Measurements from ENCODE around the gene NUB1.
"Not testable (repeated sequence)": the region's sequence is repeated elsewhere in the genome, so short reads cannot be mapped to it uniquely, and the experiment has no call there.

The NUB1 gene

DNA sequence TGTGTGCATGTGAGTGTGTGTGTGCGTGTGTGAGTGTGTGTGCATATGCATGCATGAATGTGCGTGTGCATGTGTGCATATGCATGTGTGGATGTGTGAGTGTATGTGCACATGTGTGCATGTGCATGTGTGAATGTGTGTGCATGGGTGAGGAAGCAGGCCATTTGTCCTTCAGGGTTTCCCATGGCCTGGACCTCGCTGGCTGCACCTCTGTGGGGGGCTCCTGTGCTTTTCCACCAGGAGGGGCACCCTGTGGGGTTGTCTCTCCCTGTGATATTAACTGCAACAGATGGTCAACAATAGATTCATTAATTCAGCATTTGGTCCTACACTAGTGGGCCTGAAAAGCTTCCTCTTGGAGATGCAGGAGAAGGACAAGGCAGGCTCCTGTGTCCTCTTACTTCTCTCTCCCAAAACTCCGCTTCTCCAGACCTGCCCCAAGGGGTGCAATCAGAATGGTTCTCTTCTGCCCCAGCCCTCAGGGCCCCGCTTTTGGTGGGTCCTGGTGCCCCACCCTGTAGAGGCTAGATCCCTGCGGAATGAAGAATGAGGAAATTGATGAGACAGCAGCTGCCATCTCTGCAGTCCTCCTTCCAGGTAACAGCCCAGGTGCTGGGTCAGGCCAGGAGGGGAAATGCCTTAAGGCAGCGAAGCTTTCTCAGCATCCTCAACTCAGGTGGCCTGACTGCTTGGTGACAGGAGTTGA lies 41.5 kb upstream of the NUB1 start:
- TF ChIP-seq, protein P1, sequence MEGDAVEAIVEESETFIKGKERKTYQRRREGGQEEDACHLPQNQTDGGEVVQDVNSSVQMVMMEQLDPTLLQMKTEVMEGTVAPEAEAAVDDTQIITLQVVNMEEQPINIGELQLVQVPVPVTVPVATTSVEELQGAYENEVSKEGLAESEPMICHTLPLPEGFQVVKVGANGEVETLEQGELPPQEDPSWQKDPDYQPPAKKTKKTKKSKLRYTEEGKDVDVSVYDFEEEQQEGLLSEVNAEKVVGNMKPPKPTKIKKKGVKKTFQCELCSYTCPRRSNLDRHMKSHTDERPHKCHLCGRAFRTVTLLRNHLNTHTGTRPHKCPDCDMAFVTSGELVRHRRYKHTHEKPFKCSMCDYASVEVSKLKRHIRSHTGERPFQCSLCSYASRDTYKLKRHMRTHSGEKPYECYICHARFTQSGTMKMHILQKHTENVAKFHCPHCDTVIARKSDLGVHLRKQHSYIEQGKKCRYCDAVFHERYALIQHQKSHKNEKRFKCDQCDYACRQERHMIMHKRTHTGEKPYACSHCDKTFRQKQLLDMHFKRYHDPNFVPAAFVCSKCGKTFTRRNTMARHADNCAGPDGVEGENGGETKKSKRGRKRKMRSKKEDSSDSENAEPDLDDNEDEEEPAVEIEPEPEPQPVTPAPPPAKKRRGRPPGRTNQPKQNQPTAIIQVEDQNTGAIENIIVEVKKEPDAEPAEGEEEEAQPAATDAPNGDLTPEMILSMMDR (conservative IDR thresholded peaks at IDR 0.05; ENCODE audit: control insufficient read depth, insufficient read depth, low read depth, low read length): no peak
- H3K4me3 ChIP-seq (ENCODE audit: control insufficient read depth, low read depth, low read length): no peak overlapping the region
- DNase-seq (ENCODE audit: low read depth): no peak

GRCh38 chr7:151301471-151302462 lies 39.8 kb upstream of the NUB1 start:
- TF ChIP-seq, protein P1 (conservative IDR thresholded peaks at IDR 0.05; ENCODE audit: control insufficient read depth, insufficient read depth, low read depth, low read length): no peak
- no peak overlapping the region for H3K4me3 ChIP-seq (ENCODE audit: control insufficient read depth, low read depth, low read length)
- DNase-seq (ENCODE audit: low read depth): no peak

DNA sequence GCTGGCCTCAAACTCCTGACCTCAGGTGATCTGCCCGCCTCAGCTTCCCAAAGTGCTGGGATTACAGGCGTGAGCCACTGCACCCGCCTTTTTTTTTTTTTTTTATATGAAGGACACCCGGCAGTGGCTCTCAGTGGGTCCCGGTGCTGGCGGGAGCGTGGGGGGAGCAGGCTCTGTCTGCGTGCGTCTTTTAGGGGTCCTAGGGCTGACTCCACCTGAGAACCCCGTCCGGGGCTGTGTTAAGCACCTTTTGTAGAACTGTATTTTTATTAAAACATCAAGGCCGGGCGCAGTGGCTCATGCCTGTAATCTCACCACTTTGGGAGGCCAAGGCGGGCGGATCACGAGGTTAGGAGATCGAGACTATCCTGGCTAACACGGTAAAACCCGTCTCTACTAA lies 37.4 kb upstream of the NUB1 start:
- DNase-seq (ENCODE audit: low read depth); H3K4me3 ChIP-seq (ENCODE audit: control insufficient read depth, low read depth, low read length): not testable (repeated sequence)

DNA sequence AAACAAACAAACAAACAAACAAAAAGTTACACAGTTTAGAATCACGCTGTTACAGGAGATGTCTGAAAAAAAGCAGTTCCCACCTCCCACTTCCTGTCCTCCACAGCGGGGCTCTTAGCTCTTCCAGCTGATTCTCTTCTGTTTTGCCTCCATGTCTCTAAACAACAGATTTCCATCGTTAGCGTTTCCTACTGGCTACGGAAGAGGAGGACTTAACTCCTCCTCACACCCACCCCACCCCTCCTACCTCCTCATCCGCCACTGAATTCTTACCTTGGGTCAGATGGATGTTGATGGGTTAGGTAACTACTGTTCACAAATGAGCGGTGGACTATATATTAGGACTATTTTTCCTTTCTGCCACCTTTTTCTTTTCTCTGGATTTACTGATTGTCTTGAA lies 36.8 kb upstream of the NUB1 start:
- no peak for DNase-seq (ENCODE audit: low read depth)
- no peak overlapping the region for H3K4me3 ChIP-seq (ENCODE audit: control insufficient read depth, low read depth, low read length)
- TF ChIP-seq, protein P1 (conservative IDR thresholded peaks at IDR 0.05; ENCODE audit: control insufficient read depth, insufficient read depth, low read depth, low read length): no peak

DNA sequence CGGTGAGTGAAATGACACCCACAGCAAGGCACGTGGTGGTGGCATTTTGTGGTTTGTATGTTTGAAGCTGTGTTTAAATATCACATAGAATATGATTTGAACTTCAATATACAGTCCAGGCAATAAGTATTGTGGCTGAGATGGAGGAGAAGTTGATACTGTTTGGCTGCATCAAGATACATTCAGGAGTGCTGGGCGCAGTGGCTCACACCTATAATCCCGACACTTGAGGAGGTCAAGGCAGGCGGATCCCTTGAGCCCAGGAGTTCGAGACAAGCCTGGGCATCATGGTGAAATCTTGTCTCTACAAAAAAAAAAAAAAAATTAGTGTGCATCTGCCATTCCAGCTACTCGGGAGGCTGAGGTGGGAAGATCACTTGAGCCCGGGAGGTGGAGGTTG lies 35.2 kb upstream of the NUB1 start:
- H3K4me3 ChIP-seq (ENCODE audit: control insufficient read depth, low read depth, low read length): no peak overlapping the region
- no peak for DNase-seq (ENCODE audit: low read depth)
- TF ChIP-seq, protein P1 (conservative IDR thresholded peaks at IDR 0.05; ENCODE audit: control insufficient read depth, insufficient read depth, low read depth, low read length): no peak

GRCh38 chr7:151306860-151307259 lies 34.8 kb upstream of the NUB1 start:
- TF ChIP-seq, protein P1 (conservative IDR thresholded peaks at IDR 0.05; ENCODE audit: control insufficient read depth, insufficient read depth, low read depth, low read length): no peak
- no peak for DNase-seq (ENCODE audit: low read depth)
- H3K4me3 ChIP-seq (ENCODE audit: control insufficient read depth, low read depth, low read length): no peak overlapping the region

DNA sequence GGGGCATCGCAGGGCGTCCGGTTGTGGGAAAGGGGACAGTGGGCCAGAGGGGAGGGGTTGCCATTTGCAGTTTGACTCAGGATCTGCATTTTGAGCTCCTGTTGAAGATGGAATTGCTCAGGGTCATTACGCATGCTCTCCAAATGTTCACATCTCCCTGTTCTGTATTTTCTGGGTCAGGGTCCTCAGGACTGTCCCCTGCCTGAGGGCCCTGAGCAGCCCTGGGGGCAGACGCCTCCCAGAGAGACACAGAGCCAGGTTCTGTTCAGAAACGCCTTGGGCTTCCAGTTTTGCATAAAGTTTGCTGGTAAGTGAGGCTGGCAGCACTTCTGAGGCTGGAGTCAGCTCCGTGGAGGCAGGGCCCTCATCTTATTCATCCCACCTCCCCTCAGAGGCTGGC lies 34.1 kb upstream of the NUB1 start:
- DNase-seq (ENCODE audit: low read depth): no peak
- TF ChIP-seq, protein P1 (conservative IDR thresholded peaks at IDR 0.05; ENCODE audit: control insufficient read depth, insufficient read depth, low read depth, low read length): no peak
- no peak overlapping the region for H3K4me3 ChIP-seq (ENCODE audit: control insufficient read depth, low read depth, low read length)

Data from fibroblast of mammary gland (primary cell).